HUES6 (cell line): ENCODE data around the gene COL6A2.

ENCODE experiments used
- H3K27ac ChIP-seq: 2 replicates; pipeline ENCODE4 v1.7.0; 2013; ENCODE audit warnings: low read depth, mild to moderate bottlenecking, low read length, inconsistent platforms
- H3K27me3 ChIP-seq: 2 replicates; pipeline ENCODE4 v1.6.1; 2013; ENCODE audit warnings: low read length; ENCODE audit not compliant: control insufficient read depth, insufficient read depth
- H3K36me3 ChIP-seq: 2 replicates; pipeline ENCODE4 v1.6.1; 2013; ENCODE audit warnings: low read length; ENCODE audit not compliant: control insufficient read depth, insufficient read depth
- H3K4me1 ChIP-seq: 2 replicates; pipeline ENCODE4 v1.6.1; 2013; ENCODE audit warnings: low read length; ENCODE audit not compliant: control insufficient read depth, insufficient read depth
- H3K4me3 ChIP-seq: 2 replicates; pipeline ENCODE4 v1.5.1; 2013; ENCODE audit warnings: low read depth, low read length
- H3K9ac ChIP-seq: one replicate; pipeline ENCODE4 v1.6.1; 2013; ENCODE audit warnings: mild to moderate bottlenecking, low read length
- H3K9me3 ChIP-seq: 2 replicates; pipeline ENCODE4 v1.6.1; 2013; ENCODE audit warnings: low read depth, low read length; ENCODE audit not compliant: control insufficient read depth, insufficient read depth

COL6A2 gene

DNA sequence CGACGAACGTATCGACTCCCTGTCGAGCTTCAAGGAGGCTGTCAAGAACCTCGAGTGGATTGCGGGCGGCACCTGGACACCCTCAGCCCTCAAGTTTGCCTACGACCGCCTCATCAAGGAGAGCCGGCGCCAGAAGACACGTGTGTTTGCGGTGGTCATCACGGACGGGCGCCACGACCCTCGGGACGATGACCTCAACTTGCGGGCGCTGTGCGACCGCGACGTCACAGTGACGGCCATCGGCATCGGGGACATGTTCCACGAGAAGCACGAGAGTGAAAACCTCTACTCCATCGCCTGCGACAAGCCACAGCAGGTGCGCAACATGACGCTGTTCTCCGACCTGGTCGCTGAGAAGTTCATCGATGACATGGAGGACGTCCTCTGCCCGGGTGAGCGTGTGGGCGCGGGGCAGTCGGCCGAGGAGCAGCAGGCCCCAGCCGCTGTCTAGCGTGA, 28.0 kb downstream of the COL6A2 start:
- H3K27ac ChIP-seq: no peak overlapping the region
- no peaks in the 10 kb centered on the region; the same call in 1 of the 2 replicates for H3K4me1 ChIP-seq
- H3K9ac ChIP-seq: no peak overlapping the region
- H3K4me3 ChIP-seq: no peak overlapping the region
- no peaks in the 10 kb centered on the region for H3K9me3 ChIP-seq
- no peaks in the 10 kb centered on the region for H3K27me3 ChIP-seq
- H3K36me3 ChIP-seq: peaks cover 72% of the 10 kb centered on the region

DNA sequence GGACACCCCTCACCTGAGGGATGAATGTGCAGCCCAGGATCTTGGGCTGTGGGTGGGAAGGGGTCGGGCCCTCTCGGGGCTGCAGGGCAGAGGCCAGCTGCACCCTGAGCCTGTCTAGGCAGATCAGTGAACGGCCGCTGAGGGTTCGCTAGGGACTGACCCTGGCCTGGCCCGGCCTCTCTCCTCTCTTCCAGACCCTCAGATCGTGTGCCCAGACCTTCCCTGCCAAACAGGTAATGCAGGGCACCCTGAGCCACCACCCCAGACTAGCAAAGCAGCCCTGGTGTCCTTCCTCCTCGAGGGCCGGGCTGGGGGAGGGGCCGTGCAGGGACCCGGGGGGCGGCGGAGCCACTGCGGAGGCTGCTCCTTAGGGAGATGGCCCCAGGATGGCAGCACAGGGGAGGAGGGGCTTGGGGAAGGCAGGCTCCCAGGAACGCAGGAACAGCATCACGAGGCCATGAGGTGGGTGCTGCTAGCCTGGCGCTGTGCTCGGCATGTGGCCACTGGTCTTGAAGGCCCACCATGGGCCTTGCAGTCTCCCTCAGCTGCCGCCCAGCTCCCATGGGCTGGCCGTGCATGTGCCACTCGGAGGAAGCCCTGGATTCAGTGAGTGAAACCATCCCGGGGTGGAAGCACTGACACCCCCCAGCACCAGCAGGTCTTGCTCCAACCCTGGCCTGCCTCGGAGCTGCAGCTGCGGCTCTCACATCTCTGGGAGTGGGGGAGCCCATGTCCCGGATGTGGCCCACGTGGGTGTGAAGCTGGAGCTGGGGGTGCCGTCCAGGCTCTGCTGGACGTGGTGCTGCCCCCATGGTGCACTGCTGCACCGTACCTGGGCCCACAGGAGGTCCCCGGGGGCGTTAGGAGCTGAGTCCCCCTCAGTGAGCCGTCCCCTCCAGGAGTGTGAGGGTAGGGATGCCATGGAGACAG, 28.7 kb downstream of the COL6A2 start:
- Histone ChIP-seq H3K36me3 (peaks cover 65% of the 10 kb centered on the region), H3K27me3 (no peaks in the 10 kb centered on the region), H3K4me3 (no peak overlapping the region), H3K27ac (no peak overlapping the region), H3K4me1 (no peaks in the 10 kb centered on the region; the same call in 1 of the 2 replicates), H3K9me3 (no peaks in the 10 kb centered on the region), H3K9ac (no peak overlapping the region)

DNA sequence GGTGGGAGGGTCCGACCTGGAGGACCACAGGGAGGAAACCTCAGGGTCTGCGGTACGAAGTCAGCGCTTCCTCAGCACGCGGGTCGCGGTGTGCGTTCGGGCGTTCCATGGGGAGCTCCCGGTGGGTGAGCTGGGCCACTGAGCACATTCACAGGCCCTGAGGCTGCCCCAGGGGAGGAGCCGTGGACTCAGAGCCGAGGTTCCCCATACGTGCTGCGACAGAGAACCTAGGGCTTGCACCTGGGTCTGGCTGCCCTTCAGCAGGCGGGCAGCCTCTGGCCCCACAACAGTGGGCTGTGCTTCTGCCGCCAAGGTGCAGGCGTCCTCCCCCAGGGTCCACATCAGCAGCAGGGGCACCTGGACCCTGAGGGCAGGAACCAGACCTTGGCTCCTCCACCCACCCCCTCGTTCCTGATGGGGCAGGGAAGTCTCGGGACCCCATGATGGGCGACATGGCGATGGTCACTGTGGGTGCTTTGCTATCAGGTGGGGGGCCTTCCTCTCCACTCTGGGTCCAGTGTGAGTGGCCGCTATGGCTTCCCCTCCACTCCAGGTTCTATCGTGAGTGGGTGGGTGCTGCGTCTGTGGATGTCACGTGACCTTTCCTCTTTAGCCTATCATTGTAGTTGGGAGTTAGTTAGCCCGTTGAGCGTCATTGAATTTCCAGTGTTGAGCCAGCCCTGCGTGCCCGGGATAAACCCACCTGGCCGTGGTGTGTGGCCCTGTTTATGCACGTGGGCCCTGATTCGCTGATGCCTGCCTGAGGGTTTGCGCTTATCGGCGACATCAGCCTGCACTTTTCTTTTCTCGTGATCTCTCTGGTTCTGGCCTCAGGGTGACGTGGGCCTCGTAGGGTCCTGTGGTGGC, 29.6 kb downstream of the COL6A2 start:
- no peaks in the 10 kb centered on the region for H3K27me3 ChIP-seq
- H3K9ac ChIP-seq: no peak overlapping the region
- no peaks in the 10 kb centered on the region for H3K9me3 ChIP-seq
- H3K4me3 ChIP-seq: no peak overlapping the region
- peaks cover 56% of the 10 kb centered on the region for H3K36me3 ChIP-seq
- no peaks in the 10 kb centered on the region; the same call in 1 of the 2 replicates for H3K4me1 ChIP-seq
- no peak overlapping the region for H3K27ac ChIP-seq

DNA sequence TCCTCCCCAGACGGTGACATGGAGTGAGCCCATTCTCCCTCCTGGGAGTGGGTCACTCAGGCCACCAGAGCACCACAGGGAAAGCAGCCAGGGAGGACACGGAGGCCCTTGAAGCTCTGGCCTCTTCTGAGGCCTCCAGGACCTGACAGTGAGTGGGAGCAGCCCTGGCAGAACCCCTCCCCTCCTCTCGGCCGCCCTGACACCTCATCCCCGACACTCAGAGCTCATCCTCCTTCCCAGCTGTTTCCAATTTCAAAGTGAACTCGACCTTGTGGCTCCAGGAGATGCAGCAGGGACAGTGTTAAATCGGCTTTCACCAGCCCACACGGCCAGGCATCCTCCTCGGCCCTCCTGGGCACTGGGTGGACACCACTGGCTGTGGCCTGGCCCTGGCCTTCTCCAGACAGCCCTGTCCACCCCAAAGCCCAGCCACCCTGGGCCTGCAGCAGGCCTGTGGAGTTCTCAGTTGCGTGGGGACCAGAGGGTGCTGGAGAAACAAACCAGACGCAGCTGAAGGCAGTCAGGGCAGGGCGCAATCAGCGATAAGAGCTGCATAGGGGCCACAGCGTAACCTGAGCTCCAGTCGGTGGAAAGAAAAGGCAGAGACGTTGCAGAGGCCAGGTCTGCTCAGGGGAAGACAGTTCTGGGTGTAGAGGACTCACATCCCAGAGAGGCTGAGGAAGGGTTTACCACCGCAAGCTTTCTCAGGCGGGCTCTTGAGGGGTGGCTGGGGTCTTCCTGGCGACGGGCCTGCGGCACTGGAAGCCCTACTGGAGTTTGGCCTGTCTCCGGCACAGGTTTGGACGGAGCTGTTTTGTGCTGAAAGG, 30.4 kb downstream of the COL6A2 start:
- Histone ChIP-seq H3K27ac (no peak overlapping the region), H3K4me3 (no peak overlapping the region), H3K27me3 (no peaks in the 10 kb centered on the region), H3K4me1 (no peaks in the 10 kb centered on the region; the same call in 1 of the 2 replicates), H3K36me3 (peaks cover 51% of the 10 kb centered on the region), H3K9ac (no peak overlapping the region), H3K9me3 (no peaks in the 10 kb centered on the region)

DNA sequence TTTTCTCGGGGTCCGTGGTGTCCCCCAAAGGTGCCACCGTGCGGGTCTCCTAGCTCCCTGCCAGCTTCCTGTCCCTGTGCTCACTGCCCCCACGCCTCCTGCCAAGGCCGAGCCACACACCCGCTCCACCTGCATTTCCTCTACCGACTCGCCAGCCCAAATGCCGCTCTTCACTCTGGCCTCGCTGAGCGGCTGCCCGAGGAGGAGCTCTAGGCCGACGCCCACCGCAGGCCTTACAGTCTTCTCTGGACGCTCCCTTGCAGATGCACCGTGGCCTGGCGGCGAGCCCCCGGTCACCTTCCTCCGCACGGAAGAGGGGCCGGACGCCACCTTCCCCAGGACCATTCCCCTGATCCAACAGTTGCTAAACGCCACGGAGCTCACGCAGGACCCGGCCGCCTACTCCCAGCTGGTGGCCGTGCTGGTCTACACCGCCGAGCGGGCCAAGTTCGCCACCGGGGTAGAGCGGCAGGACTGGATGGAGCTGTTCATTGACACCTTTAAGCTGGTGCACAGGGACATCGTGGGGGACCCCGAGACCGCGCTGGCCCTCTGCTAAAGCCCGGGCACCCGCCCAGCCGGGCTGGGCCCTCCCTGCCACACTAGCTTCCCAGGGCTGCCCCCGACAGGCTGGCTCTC, 31.1 kb downstream of the COL6A2 start:
- Histone ChIP-seq H3K4me3 (no peak overlapping the region), H3K36me3 (peaks cover 47% of the 10 kb centered on the region), H3K9ac (no peak overlapping the region), H3K27me3 (no peaks in the 10 kb centered on the region), H3K9me3 (no peaks in the 10 kb centered on the region), H3K4me1 (no peaks in the 10 kb centered on the region; the same call in 1 of the 2 replicates), H3K27ac (no peak overlapping the region)

DNA sequence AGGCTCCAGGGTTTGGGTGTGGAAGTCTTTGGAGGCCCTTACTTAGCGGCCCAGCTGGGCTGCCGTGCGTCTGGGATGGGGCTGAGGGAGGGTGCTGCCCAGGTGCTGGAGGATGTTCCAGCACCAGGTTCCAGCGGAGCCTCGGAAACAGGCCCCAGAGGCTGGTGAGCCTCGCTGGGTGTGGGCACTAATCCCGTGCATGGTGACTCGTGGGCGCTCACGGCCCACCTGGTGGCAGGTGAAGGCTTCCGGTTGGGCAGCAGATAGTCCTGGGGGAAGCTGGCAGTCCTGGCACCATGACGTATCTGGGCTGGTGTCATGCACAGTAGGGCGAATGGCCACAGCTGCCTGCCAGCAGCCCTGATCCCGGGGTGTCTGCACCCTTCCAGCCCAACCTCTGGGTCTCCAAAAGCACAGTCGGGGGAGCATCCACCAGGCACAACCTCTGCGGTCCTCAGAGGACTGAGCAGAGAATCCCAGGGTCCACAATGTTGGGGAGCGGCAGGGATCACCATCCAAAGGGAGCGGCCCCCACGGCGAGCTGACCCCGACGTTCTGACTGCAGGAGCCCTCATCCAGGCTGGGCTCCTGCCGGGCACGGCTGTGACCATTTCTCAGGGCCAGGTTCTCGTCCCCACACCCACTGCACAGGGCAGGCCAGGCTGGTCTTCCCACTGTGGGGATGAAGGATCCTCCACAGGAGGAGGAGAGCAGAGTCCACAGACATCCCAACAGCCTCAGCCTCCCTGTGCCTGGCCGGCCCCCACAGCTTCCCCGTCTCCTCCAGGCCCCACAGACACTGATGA, 32.1 kb downstream of the COL6A2 start:
- Histone ChIP-seq H3K36me3 (peaks cover 37% of the 10 kb centered on the region), H3K27me3 (no peaks in the 10 kb centered on the region), H3K4me3 (no peak overlapping the region), H3K27ac (no peak overlapping the region), H3K4me1 (no peaks in the 10 kb centered on the region; the same call in 1 of the 2 replicates), H3K9me3 (no peaks in the 10 kb centered on the region), H3K9ac (no peak overlapping the region)

DNA sequence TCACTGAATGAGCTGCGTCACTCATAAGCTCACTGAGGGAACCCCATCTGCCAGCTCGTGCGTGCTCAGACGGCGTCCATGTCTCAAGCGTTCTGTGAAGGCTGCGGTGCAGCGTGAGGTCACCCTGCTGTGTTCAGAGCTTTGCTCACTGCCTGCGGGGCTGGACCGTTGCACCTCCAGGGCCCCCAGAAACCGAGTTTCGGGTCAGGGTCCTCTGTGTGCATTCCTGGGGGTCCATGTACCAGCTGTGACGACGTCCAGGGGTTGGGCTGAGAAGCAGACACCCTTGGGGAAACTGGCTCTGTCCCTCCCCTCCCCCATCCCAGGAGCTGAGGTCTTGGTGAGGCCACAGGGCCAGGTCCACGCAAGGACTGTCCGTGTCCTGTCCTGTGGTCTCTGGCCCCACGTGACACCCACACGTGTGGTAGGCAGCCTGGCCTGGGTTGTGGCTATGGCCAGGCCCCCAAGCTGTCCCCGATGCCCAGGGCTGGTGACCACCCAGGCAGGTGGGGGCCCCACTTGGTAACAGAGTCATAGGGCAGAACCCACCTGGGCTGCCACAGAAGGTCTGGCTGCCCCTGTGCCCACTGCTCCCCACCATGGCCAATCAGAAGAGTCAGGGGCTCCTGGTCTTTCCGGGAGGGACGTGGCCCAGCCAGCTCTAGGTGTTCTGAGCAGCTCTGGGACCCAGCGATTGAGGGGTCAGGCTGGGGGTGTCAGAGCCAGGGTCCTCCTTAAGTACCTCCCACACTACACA, 33.1 kb downstream of the COL6A2 start:
- Histone ChIP-seq H3K9me3 (no peaks in the 10 kb centered on the region), H3K36me3 (peaks cover 27% of the 10 kb centered on the region), H3K4me1 (no peaks in the 10 kb centered on the region; the same call in 1 of the 2 replicates), H3K9ac (no peak overlapping the region), H3K27ac (no peak overlapping the region), H3K4me3 (no peak overlapping the region), H3K27me3 (no peaks in the 10 kb centered on the region)

DNA sequence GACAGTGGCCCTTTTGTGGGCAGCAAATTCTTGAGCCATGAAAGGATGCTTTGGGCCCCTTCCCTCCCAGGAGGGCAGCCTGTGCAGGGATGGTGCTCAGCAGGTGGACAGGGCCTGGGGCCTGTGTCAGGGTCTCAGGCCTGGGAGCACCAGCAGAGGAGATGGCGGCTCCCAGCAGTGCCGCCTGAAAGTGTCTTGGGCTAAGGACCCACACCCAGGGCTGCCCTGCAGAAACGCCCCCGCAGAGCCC, 33.6 kb downstream of the COL6A2 start:
- H3K4me1 ChIP-seq: no peaks in the 10 kb centered on the region; the same call in 1 of the 2 replicates
- H3K36me3 ChIP-seq: peaks cover 23% of the 10 kb centered on the region
- no peak overlapping the region for H3K27ac ChIP-seq
- H3K4me3 ChIP-seq: no peak overlapping the region
- no peaks in the 10 kb centered on the region for H3K9me3 ChIP-seq
- no peak overlapping the region for H3K9ac ChIP-seq
- no peaks in the 10 kb centered on the region for H3K27me3 ChIP-seq

DNA sequence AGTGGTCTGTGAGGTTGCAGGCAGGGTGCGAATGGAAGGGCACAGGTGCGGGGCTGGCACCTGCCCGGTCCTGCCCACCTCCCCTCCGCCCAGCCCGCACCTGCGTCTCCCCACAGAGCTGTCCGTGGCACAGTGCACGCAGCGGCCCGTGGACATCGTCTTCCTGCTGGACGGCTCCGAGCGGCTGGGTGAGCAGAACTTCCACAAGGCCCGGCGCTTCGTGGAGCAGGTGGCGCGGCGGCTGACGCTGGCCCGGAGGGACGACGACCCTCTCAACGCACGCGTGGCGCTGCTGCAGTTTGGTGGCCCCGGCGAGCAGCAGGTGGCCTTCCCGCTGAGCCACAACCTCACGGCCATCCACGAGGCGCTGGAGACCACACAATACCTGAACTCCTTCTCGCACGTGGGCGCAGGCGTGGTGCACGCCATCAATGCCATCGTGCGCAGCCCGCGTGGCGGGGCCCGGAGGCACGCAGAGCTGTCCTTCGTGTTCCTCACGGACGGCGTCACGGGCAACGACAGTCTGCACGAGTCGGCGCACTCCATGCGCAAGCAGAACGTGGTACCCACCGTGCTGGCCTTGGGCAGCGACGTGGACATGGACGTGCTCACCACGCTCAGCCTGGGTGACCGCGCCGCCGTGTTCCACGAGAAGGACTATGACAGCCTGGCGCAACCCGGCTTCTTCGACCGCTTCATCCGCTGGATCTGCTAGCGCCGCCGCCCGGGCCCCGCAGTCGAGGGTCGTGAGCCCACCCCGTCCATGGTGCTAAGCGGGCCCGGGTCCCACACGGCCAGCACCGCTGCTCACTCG, 34.1 kb downstream of the COL6A2 start:
- no peaks in the 10 kb centered on the region; the same call in 1 of the 2 replicates for H3K4me1 ChIP-seq
- H3K9me3 ChIP-seq: no peaks in the 10 kb centered on the region
- H3K27ac ChIP-seq: no peak overlapping the region
- H3K9ac ChIP-seq: no peak overlapping the region
- H3K4me3 ChIP-seq: no peak overlapping the region
- peaks cover 17% of the 10 kb centered on the region for H3K36me3 ChIP-seq
- no peaks in the 10 kb centered on the region for H3K27me3 ChIP-seq
